PFSK-1 (cell line): Measurements from ENCODE around the gene TNFRSF9.

Experiments
- POLR2AphosphoS5 ChIP-seq: IDR thresholded peaks from 2 replicates; pipeline ENCODE4 v1.6.1; 2012; ENCODE audit warnings: low read depth, mild to moderate bottlenecking, control low read depth, low read length, moderate library complexity
- SIN3A ChIP-seq: IDR thresholded peaks from 2 replicates; pipeline ENCODE4 v1.6.1; 2012; ENCODE audit warnings: mild to moderate bottlenecking, low read length, moderate library complexity, borderline replicate concordance; ENCODE audit not compliant: insufficient read depth
- TAF1 ChIP-seq: IDR thresholded peaks from 2 replicates; pipeline ENCODE4 v1.6.1; 2012; ENCODE audit warnings: low read length, control low read depth, borderline replicate concordance; ENCODE audit not compliant: insufficient read depth
- TF ChIP-seq, protein P1 (sequence below), 2 experiments: IDR thresholded peaks; 2 replicates each; pipeline versions ENCODE4 v1.6.1 to v1.8.0; 2011 to 2012; ENCODE audit warnings: low read depth in 2 of 2, low read length in 2 of 2, control low read depth in 1 of 2, inconsistent platforms in 1 of 2, mild to moderate bottlenecking in 1 of 2, moderate library complexity in 1 of 2; ENCODE audit not compliant: insufficient read depth in 1 of 2

DNA sequence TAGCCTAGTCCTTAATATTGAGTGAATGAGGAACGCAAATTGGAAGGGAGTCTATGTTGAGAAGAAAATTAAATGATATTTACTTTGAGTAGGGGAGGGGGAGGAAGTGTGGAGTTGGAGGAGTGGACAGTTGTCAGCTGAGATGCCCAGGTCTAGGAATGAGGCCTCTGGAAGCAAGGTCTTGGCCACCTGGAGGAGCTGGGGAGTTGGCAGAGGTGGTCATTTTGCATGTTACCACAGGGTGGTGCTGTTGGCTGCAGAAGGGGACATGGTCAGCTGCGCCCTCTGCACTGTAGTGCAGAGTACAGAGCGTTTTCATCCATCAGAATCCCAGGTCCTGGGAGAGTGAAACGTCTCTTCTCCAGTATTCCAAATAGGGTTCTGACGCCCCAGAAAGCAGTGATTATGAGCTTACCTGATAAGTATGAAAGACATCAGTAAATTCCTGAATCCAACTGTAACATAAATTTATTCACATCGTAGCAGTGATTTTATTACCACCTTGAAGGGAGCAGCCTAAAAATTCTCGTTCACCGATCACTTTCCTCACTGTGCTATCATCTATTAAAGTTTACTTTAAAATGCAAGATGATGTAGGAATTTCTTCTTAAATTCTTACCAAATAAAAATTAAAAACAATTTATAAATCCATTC lies 34.7 kb upstream of the TNFRSF9 start:
- TF ChIP-seq TAF1 (no peak), SIN3A (no peak), POLR2AphosphoS5 (no peak)
- TF ChIP-seq, protein P1, sequence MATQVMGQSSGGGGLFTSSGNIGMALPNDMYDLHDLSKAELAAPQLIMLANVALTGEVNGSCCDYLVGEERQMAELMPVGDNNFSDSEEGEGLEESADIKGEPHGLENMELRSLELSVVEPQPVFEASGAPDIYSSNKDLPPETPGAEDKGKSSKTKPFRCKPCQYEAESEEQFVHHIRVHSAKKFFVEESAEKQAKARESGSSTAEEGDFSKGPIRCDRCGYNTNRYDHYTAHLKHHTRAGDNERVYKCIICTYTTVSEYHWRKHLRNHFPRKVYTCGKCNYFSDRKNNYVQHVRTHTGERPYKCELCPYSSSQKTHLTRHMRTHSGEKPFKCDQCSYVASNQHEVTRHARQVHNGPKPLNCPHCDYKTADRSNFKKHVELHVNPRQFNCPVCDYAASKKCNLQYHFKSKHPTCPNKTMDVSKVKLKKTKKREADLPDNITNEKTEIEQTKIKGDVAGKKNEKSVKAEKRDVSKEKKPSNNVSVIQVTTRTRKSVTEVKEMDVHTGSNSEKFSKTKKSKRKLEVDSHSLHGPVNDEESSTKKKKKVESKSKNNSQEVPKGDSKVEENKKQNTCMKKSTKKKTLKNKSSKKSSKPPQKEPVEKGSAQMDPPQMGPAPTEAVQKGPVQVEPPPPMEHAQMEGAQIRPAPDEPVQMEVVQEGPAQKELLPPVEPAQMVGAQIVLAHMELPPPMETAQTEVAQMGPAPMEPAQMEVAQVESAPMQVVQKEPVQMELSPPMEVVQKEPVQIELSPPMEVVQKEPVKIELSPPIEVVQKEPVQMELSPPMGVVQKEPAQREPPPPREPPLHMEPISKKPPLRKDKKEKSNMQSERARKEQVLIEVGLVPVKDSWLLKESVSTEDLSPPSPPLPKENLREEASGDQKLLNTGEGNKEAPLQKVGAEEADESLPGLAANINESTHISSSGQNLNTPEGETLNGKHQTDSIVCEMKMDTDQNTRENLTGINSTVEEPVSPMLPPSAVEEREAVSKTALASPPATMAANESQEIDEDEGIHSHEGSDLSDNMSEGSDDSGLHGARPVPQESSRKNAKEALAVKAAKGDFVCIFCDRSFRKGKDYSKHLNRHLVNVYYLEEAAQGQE (IDR thresholded peaks at IDR 0.05; ENCODE audit: insufficient read depth in 1 of 2, low read depth in 2 of 2, low read length in 2 of 2), result no peak
